HG02678 (cell line): ENCODE data around the gene GLMN.
"Not testable (repeated sequence)": the region's sequence is repeated elsewhere in the genome, so short reads cannot be mapped to it uniquely, and the experiment has no call there.

Source experiments
- ATAC-seq: cut with Tn5 transposase; IDR thresholded peaks from one replicate; pipeline ENCODE4 v1.9.1; 2021; ENCODE audit warnings: mild to moderate bottlenecking, moderate library complexity; ENCODE audit not compliant: unreplicated experiment

The GLMN gene

GRCh38 chr1:92301021-92301420 is 2.2 kb upstream of the GLMN start:
- ATAC-seq: no peak

GRCh38 chr1:92299477-92300150 is 827 bp upstream of the GLMN start:
- no peak for ATAC-seq

- no peak for ATAC-seq
Observed at GRCh38 chr1:92298213-92298572, 594 bp downstream of the GLMN start.

- ATAC-seq: no peak
Observed at GRCh38 chr1:92291372-92291999, 7.3 kb downstream of the GLMN start.

- ATAC-seq: not testable (repeated sequence)
Observed at GRCh38 chr1:92281411-92281810, 17.4 kb downstream of the GLMN start.

- not testable (repeated sequence) for ATAC-seq
Observed at GRCh38 chr1:92279781-92280180, 19.0 kb downstream of the GLMN start.

- no peak for ATAC-seq
Observed at GRCh38 chr1:92277105-92277723, 21.6 kb downstream of the GLMN start.

GRCh38 chr1:92276082-92276481 is 22.7 kb downstream of the GLMN start:
- ATAC-seq: no peak

GRCh38 chr1:92274939-92275338 is 23.8 kb downstream of the GLMN start:
- no peak for ATAC-seq

GRCh38 chr1:92273039-92273438 is 25.7 kb downstream of the GLMN start:
- ATAC-seq: no peak

- ATAC-seq: no peak
Observed at GRCh38 chr1:92262516-92262915, 36.3 kb downstream of the GLMN start.

- ATAC-seq: no peak
Observed at GRCh38 chr1:92259350-92259749, 39.4 kb downstream of the GLMN start.

- ATAC-seq: not testable (repeated sequence)
Observed at GRCh38 chr1:92254714-92255113, 44.1 kb downstream of the GLMN start.

GRCh38 chr1:92244376-92244775 is 54.4 kb downstream of the GLMN start:
- ATAC-seq: no peak

GRCh38 chr1:92240034-92240433 is 58.8 kb downstream of the GLMN start:
- no peak for ATAC-seq

- ATAC-seq: no peak
Observed at GRCh38 chr1:92230736-92231135, 68.1 kb downstream of the GLMN start.

GRCh38 chr1:92228401-92228800 is 70.4 kb downstream of the GLMN start:
- no peak for ATAC-seq

GRCh38 chr1:92219028-92219427 is 79.8 kb downstream of the GLMN start:
- no peak for ATAC-seq

- no peak for ATAC-seq
Observed at GRCh38 chr1:92218559-92218958, 80.2 kb downstream of the GLMN start.

- no peak for ATAC-seq
Observed at GRCh38 chr1:92217721-92218120, 81.1 kb downstream of the GLMN start, which contains the start of gene C1orf146. Gene C1orf146 (plus strand): TSS chr1:92217915. CDS start chr1:92231421, 13,506 bp downstream.

- no peak for ATAC-seq
Observed at GRCh38 chr1:92211166-92211565, 87.6 kb downstream of the GLMN start.

GRCh38 chr1:92210701-92211100 is 88.1 kb downstream of the GLMN start:
- no peak for ATAC-seq
